Urinary bladder (tissue), 4 donors: Measurements from ENCODE around the gene SEBOX. TPM values are rescaled to one million over a fixed set of nuclear protein-coding genes. Genes with fewer than 3 reads are reported as not detected.
A peak's percentile ranks its signal among the peaks of the same experiment; 100 is the strongest.

ENCODE experiments used
- DNase-seq: peaks from one replicate; pipeline ENCODE4 v3.0.0-alpha.2; 2015; ENCODE audit errors: extremely low spot score
- H3K27ac ChIP-seq: one replicate; pipeline ENCODE4 v1.5.1; 2013; ENCODE audit warnings: low read depth, mild to moderate bottlenecking, moderate library complexity
- H3K36me3 ChIP-seq: one replicate; pipeline ENCODE4 v1.6.1; 2013; ENCODE audit warnings: mild to moderate bottlenecking, moderate library complexity; ENCODE audit not compliant: insufficient read depth
- H3K4me1 ChIP-seq: one replicate; pipeline ENCODE4 v1.6.1; 2013; ENCODE audit warnings: mild to moderate bottlenecking, moderate library complexity; ENCODE audit not compliant: insufficient read depth
- H3K4me3 ChIP-seq: one replicate; pipeline ENCODE4 v1.5.1; 2013; ENCODE audit warnings: low read depth, low read length
- WGBS: extraction: QIAGEN DNeasy Blood & Tissue Kit; methylation state at CpG from one replicate; pipeline ENCODE4 v1.1.7; 2013; 5-methylcytosine and 5-hydroxymethylcytosine counted together
- polyA plus RNA-seq: library from polyadenylated mRNA; stranded (reverse); fragments of 200-250 nt; gene quantifications from one replicate; pipeline ENCODE4 v1.2.3, GENCODE V29; 2013
- total RNA-seq: library from RNA; depleted of rRNA; stranded (reverse); fragments of >200 nt; gene quantifications from one replicate; pipeline ENCODE4 v1.2.3, GENCODE V29; 2014
- donor health status: healthy with polysubstance abuse.
- donor health status: healthy.

The SEBOX gene, protein sequence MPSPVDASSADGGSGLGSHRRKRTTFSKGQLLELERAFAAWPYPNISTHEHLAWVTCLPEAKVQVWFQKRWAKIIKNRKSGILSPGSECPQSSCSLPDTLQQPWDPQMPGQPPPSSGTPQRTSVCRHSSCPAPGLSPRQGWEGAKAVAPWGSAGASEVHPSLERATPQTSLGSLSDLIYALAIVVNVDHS
- total RNA-seq: not detected
- polyA plus RNA-seq: not detected

DNA sequence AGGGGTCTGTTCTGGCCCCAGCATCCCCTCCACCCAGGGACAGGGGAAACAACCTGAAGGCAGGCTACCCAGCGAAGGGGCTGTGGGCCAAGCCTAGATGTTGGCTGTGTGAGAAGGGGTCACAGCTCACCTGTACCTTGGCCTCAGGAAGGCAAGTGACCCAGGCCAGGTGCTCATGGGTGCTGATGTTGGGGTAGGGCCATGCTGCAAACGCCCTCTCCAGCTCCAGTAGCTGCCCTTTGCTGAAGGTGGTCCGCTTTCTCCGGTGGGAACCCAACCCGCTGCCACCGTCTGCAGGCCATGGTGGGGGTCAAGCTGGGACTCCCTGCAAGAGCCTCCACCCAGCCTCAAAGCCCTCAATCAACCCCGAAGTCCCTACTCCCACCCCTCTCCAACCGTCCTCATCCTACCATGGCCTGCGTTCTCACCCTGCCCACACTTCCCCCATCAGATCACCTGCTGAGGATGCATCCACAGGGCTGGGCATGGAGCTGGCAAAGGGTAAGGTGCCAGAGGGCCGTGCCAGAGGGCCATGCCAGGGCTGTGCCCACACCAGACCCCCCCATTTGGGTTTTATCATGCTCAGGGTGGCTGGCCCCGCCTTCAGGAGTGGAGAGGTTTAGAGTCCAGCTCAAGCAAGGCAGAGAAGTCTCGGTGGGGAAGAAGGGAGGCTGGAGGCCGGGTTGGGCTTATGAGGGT, at the start of gene SEBOX:
TSS of gene SEBOX (minus strand) at position 535 of the 699 bp plus-strand sequence. CDS start at position 487, 48 bp downstream.
- Histone ChIP-seq H3K4me1 (no peaks in the 10 kb centered on the region), H3K4me3 (no peak within 1 kb of the TSS), H3K36me3 (no peaks in the 10 kb centered on the region), H3K27ac (no peak within 1 kb of the TSS)
- 89% methylated on average over 13 of the region's 13 CpGs for WGBS
- DNase-seq: no peak

GRCh38 chr17:28413804-28414203, 48.8 kb upstream of the SEBOX start:
- no peak for DNase-seq
- 59% methylated on average over 7 of the region's 7 CpGs for WGBS
- Histone ChIP-seq H3K4me3 (no peak overlapping the region), H3K36me3 (no peaks in the 10 kb centered on the region), H3K27ac (no peak overlapping the region), H3K4me1 (no peaks in the 10 kb centered on the region)

- Histone ChIP-seq H3K36me3 (no peaks in the 10 kb centered on the region), H3K27ac (no peak overlapping the region), H3K4me1 (no peaks in the 10 kb centered on the region), H3K4me3 (no peak overlapping the region)
- no peak for DNase-seq
- 74% methylated on average over 3 of the region's 3 CpGs for WGBS
Measured at GRCh38 chr17:28412099-28412498, 47.1 kb upstream of the SEBOX start.

DNA sequence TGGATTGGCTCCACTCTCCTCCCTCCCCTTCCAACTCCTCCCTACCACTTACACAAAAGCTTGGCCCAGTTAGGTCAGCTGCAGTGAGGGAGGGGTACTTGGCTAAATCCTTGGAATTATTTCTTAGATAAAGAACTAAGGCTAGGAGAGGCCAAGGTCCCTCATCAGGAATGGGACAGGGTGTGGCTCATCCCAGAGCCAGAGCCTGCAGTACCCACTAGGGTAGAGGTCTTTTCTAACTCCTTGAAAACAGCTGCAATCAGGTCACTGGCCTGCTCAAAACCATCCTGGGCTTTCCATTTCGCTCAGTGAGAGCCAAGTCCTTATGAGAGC, 42.9 kb upstream of the SEBOX start:
- Histone ChIP-seq H3K4me3 (no peak overlapping the region), H3K36me3 (no peaks in the 10 kb centered on the region), H3K4me1 (no peaks in the 10 kb centered on the region), H3K27ac (no peak overlapping the region)
- no peak for DNase-seq
- WGBS: 87% methylated on average over 1 of the region's 1 CpG

DNA sequence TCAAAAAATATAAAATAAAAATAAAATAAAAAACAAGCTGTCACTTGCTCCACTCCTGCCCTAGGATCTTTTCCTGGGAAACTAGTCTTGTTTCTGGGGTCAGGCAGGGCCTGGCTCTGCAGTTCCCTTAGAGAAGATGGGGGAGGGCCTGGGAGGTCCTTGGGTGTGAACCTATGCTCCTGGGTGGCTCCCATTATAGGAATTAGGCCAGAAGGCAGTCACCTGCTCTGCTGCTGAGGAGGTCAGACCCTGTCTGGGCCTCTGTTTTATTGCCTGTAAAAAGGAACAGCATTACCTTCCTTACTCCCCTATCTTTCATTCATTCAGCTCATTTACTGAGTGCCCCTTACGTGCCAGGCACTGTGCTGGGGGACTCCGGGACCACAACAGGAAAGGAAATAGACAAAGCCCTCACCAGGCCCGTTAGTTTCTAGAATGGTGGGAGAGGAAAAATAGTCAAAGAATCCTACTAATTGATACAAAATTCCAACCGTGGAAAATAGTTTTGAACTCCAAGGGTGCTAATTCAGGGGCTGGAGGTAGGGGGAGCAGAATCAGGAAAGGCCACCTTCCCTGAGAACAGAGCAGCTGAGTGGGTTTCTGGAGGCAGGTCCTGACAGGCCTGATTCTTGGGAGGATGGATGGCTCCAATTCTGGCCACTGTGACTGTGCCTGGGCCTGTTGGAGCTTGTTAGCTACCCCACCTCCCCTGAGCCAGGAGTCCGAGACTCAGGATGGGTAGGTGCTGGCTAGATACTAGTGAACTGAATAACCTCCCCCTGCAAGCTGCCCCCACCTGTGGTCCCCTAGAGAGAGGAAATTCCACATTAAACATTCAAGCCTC, 42.4 kb upstream of the SEBOX start:
- no peaks in the 10 kb centered on the region for H3K4me1 ChIP-seq
- H3K36me3 ChIP-seq: no peaks in the 10 kb centered on the region
- no peak overlapping the region for H3K4me3 ChIP-seq
- DNase-seq: peak; percentile 70
- WGBS: 77% methylated on average over 5 of the region's 5 CpGs
- no peak overlapping the region for H3K27ac ChIP-seq

DNA sequence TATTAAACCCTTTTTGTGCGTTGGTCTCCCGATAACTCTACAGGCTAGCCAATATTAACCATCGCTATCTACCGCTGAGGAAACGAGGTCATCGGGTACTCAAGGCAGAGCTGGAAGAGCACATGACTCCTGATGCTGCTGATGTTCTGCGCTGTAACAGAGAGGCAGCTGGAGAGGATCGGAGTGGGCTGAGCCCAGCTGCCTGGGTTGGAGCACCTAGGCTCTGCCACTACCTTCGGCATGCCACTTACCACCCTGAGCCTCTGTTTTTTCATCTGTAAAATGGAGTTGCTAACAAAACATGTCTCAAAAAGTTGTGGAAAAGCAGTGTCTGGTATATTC, 41.4 kb upstream of the SEBOX start:
- Histone ChIP-seq H3K27ac (no peak overlapping the region), H3K4me3 (peak overlapping the region; percentile 79), H3K36me3 (no peaks in the 10 kb centered on the region), H3K4me1 (no peaks in the 10 kb centered on the region)
- WGBS: 21% methylated on average over 9 of the region's 9 CpGs
- no peak for DNase-seq

DNA sequence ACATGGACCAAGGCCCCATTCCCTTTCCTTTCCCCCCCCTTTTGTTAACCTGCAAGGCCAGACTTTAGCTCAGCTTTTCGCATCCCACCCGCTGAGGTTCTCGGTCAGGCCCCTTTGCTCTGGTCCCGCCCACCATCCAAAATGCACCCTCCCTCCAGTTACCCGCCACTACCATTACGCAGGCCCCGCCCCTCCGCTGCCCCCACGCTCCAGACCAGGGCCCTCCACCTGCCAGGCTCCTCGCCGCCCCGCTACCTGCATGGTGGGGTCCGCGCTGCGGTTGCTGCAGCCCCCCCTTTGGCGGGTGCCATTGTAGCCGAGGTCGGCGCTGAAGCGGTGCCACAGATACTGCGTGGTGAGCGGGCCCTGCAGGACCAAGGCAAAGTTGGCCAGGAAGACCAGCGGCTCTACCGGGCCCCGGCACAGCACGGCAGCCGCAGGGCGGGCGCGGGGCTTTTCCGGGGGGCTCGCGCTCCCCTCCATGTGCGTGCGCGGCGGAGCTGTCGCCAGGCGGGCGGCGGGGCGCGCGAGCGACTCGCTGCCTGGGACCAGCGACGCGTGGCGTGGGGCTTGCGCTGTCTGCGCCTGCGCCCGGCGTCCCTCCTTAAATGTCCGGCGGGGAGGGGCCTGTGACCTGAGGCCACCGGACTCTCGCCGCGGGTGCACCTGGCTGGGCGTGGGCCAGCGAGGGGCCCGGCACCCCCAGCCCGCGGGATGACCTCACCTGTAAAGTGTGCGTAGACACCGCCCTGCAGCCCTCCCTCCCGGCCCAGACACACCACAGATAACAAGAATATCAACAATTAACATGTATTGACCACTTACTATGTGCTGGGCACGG, 40.9 kb upstream of the SEBOX start, which contains the start of gene SLC46A1:
TSS of gene SLC46A1 (minus strand) at position 581 of the 841 bp plus-strand sequence. CDS start at position 483, 98 bp downstream.
- Histone ChIP-seq H3K36me3 (no peaks in the 10 kb centered on the region), H3K4me3 (peak within 1 kb of the TSS; percentile 79), H3K27ac (no peak within 1 kb of the TSS), H3K4me1 (no peaks in the 10 kb centered on the region)
- 1% methylated on average over 70 of the region's 70 CpGs for WGBS
- DNase-seq: no peak

DNA sequence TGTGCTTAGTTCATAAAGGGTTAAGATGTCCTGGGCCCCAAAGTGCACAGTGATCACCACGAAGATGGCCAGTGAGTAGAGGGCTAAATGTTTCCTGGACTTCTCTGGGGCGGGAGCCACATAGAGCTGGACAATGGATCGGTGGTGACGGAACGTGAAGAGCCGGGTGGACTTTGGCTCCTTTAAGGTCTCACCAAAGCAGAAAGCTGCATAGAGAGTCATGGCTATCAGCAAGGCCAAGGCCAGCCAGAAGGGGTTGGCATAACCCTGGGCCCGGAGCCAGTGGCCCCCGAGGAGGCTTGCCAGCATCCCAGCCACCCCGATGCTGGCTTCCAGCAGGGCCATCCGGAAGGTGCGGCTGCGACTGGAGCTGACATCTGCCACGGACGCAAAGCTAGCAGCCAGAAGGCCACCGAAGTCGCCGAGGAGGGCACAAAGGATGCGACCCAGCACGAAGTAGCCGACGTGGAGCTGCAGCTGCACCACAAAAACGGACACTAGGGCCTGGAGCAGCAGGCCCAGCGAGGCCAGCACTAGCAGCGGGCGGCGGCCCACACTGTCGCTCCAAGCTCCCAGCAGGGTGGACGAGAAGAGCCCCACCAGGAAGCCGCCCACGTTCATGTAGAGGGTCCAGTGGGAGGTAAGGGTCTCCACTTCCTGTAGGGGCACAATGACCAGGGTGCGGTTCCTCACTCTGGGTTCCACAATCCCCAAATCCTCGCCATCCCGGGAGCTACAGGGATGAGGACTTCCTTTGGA, 40.0 kb upstream of the SEBOX start:
- WGBS: 48% methylated on average over 33 of the region's 33 CpGs
- no peaks in the 10 kb centered on the region for H3K4me1 ChIP-seq

GRCh38 chr17:28404461-28404811, 39.4 kb upstream of the SEBOX start:
- 94% methylated on average over 5 of the region's 5 CpGs for WGBS
- H3K36me3 ChIP-seq: no peaks in the 10 kb centered on the region
- no peak overlapping the region for H3K4me3 ChIP-seq
- H3K27ac ChIP-seq: no peak overlapping the region
- no peak for DNase-seq
- H3K4me1 ChIP-seq: no peaks in the 10 kb centered on the region

More for the DNA sequence above, 40.0 kb upstream of the SEBOX start:
- no peak for DNase-seq
- H3K4me3 ChIP-seq: peak overlapping the region; percentile 79
- H3K36me3 ChIP-seq: no peaks in the 10 kb centered on the region
- no peak overlapping the region for H3K27ac ChIP-seq

- no peak for DNase-seq
- WGBS: 79% methylated on average over 2 of the region's 2 CpGs
- Histone ChIP-seq H3K27ac (no peak overlapping the region), H3K36me3 (no peaks in the 10 kb centered on the region), H3K4me1 (no peaks in the 10 kb centered on the region), H3K4me3 (no peak overlapping the region)
Measured at GRCh38 chr17:28404007-28404406, 39.0 kb upstream of the SEBOX start.

DNA sequence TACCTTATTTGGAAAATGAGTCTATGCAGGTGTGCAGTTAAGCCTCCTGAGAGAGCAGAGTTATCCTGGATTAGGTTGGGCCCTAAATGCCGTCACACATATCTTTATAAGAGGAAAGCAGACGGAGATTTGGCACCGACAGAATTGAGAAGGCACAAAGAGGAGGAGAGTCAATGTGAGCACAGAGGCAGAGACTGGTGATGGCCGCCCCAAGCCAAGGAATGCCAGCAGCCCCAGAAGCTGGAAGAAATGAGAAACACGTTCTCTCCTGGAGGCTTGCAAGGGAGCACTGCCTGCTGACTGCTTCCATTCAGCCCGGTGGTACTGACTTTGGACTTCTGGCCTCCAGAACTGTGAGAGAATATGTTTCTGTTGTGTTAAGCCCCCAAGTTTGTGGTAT, 37.8 kb upstream of the SEBOX start:
- no peaks in the 10 kb centered on the region for H3K36me3 ChIP-seq
- H3K4me1 ChIP-seq: no peaks in the 10 kb centered on the region
- DNase-seq: no peak
- H3K4me3 ChIP-seq: no peak overlapping the region
- no peak overlapping the region for H3K27ac ChIP-seq
- 85% methylated on average over 6 of the region's 6 CpGs for WGBS

DNA sequence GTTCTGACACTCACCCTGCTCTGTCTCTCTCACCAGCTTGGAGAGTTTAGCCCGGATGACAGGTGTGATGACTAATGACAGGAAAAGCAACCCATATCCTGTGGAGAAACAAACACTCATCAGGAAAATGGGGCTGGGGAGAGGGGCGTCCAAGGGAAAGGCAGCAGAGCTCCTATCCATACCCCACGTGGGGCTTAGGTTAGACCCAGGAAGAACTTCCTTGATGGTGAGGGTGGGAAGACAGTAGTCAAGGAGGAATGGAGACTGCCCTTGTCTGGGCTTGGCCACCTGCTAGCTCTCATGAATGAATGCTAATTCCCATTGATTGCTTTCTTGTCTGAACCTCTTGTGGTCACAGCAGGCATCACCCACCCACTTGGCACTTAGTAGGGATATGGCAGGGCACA, 37.2 kb upstream of the SEBOX start:
- 43% methylated on average over 3 of the region's 3 CpGs for WGBS
- Histone ChIP-seq H3K4me1 (no peaks in the 10 kb centered on the region), H3K27ac (no peak overlapping the region), H3K36me3 (no peaks in the 10 kb centered on the region), H3K4me3 (no peak overlapping the region)
- DNase-seq: no peak

DNA sequence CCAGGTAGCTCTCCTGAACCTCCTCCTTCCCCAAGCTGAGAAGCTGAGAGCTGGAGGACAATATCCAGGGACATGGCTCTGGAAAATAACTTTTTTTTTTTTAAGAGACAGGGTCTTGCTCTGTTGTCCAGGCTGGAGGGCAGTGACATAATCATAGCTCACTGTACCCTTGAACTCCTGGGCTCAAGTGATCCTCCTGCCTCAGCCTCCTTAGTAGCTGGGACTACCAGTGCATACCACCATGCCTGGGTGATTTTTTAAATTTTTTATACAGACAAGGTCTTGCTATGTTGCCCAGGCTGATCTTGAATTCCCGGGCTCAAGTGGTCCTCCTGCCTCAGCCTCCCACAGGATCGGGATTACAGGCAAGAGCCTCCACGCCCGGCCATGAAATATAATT, 34.8 kb upstream of the SEBOX start:
- Histone ChIP-seq H3K4me3 (no peak overlapping the region), H3K36me3 (no peaks in the 10 kb centered on the region), H3K27ac (no peak overlapping the region), H3K4me1 (no peaks in the 10 kb centered on the region)
- 96% methylated on average over 4 of the region's 4 CpGs for WGBS
- no peak for DNase-seq
